ENCODE data around the gene HS3ST5.

The HS3ST5 gene

GRCh38 chr6:114286211-114286610 lies 56.6 kb downstream of the HS3ST5 start:
- no peak for TF ChIP-seq CTCF (IDR thresholded peaks at IDR 0.05; ENCODE audit: borderline replicate concordance, control extremely low read depth, extremely low read depth, insufficient read depth, missing control alignments)
- in situ Hi-C loops (cut with MboI; ENCODE audit: low sequenced_read_pairs, unreplicated experiment): no loop called here

GRCh38 chr6:114284281-114284680 lies 58.5 kb downstream of the HS3ST5 start:
- in situ Hi-C loops (cut with MboI; ENCODE audit: low sequenced_read_pairs, unreplicated experiment): no loop called here

More at GRCh38 chr6:114286211-114286610, 56.6 kb downstream of the HS3ST5 start:
- DNase-seq (ENCODE audit: low spot score): no peak

GRCh38 chr6:114282292-114282691 lies 60.5 kb downstream of the HS3ST5 start:
- in situ Hi-C loops (cut with MboI; ENCODE audit: low sequenced_read_pairs, unreplicated experiment): no loop called here
- DNase-seq (ENCODE audit: low spot score): no peak
- TF ChIP-seq CTCF (IDR thresholded peaks at IDR 0.05; ENCODE audit: borderline replicate concordance, control extremely low read depth, extremely low read depth, insufficient read depth, missing control alignments): no peak

More at GRCh38 chr6:114284281-114284680, 58.5 kb downstream of the HS3ST5 start:
- no peak for TF ChIP-seq CTCF (IDR thresholded peaks at IDR 0.05; ENCODE audit: borderline replicate concordance, control extremely low read depth, extremely low read depth, insufficient read depth, missing control alignments)
- no peak for DNase-seq (ENCODE audit: low spot score)

DNA sequence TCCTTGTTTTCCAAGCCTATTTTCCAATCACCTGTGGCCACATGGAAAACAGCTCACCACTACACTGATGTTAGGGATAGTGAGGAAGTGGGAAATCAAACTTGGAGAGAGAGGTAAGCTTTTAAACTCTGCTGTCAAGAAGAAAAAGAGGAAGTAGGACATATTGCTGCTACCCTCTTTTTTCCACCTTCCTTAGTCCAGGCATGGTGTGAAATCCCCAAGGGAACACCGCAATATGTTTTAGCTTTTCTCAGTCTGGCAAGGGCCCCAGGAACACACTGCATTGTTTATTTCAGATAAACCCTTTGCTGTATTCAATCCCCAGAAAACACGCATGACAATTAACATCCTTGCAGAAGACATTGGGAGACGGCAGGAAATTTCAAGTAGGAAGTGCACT lies 61.3 kb downstream of the HS3ST5 start:
- DNase-seq (ENCODE audit: low spot score): no peak
- in situ Hi-C loops (cut with MboI; ENCODE audit: low sequenced_read_pairs, unreplicated experiment): no loop called here
- TF ChIP-seq CTCF (IDR thresholded peaks at IDR 0.05; ENCODE audit: borderline replicate concordance, control extremely low read depth, extremely low read depth, insufficient read depth, missing control alignments): no peak

DNA sequence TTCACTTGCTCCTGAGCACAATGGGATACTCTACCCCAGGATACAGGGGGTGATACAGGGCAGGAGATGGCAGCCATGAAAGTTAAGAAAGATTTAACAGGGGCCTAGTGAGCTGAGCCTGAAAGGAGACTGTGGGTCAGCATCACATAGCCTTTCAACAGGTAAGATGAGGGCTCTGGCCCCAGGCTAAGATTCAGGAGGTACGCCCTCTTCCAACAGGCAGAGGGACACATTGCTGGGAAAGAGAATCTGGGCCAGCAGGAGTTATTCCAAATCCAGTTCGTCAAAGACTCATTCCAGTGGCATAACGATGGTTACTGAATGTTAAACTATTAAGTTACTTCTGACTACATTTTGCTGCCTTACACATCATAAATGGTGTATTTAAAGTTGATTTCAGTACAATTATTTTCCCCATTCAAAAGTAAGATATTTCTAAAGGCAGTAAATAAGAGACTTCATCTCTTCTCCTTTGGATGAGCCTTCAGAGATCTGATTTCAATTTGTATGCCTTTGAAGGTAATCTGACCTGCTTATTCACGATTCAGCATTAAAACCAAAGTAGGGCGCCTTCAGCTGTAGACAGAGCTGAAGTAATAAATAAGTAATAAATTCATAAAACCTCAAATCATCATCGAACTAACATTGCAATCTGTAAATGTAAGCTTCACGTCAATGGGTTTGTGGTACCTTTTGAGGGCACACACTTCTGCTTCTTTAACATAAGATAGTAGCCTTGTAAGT lies 62.4 kb downstream of the HS3ST5 start:
- in situ Hi-C loops (cut with MboI; ENCODE audit: low sequenced_read_pairs, unreplicated experiment): no loop called here
- DNase-seq (ENCODE audit: low spot score): no peak
- no peak for TF ChIP-seq CTCF (IDR thresholded peaks at IDR 0.05; ENCODE audit: borderline replicate concordance, control extremely low read depth, extremely low read depth, insufficient read depth, missing control alignments)

GRCh38 chr6:114277220-114277619 lies 65.6 kb downstream of the HS3ST5 start:
- DNase-seq (ENCODE audit: low spot score): no peak
- no peak for TF ChIP-seq CTCF (IDR thresholded peaks at IDR 0.05; ENCODE audit: borderline replicate concordance, control extremely low read depth, extremely low read depth, insufficient read depth, missing control alignments)
- in situ Hi-C loops (cut with MboI; ENCODE audit: low sequenced_read_pairs, unreplicated experiment): no loop called here
